GM23338 (cell line): ENCODE results near the gene ALG14. TPM values are rescaled to one million over a fixed set of nuclear protein-coding genes. Genes with fewer than 3 reads are reported as not detected.

Source experiments
- ATAC-seq: fragments of 200-7000 bp; cut with Tn5 transposase; 3 replicates; pipeline ENCODE4 v1.9.1; 2020
- DNase-seq: peaks from one replicate; pipeline ENCODE4 v3.0.0-alpha.2; 2015; ENCODE audit warnings: low spot score
- H2AFZ ChIP-seq: fragments of 200-600 bp; sonication (generic); 2 replicates; pipeline ENCODE4 v1.8.0; 2016; ENCODE audit warnings: antibody characterized with exemption, mild to moderate bottlenecking, moderate library complexity
- H3F3A ChIP-seq: fragments of 200-600 bp; sonication (generic); replicated peaks from 2 replicates; pipeline ENCODE4 v1.8.0; 2017; ENCODE audit warnings: antibody characterized with exemption, mixed run types, low read depth
- H3K27ac ChIP-seq: fragments of 200-600 bp; sonication (generic); 2 replicates; pipeline ENCODE4 v1.6.1; 2016; ENCODE audit warnings: low read depth
- H3K27me3 ChIP-seq: fragments of 200-600 bp; sonication (generic); 2 replicates; pipeline ENCODE4 v1.8.0; 2016; ENCODE audit warnings: mild to moderate bottlenecking, mixed run types, moderate library complexity; ENCODE audit not compliant: insufficient read depth
- H3K36me3 ChIP-seq: fragments of 200-600 bp; sonication (generic); 2 replicates; pipeline ENCODE4 v1.8.0; 2016; ENCODE audit warnings: mild to moderate bottlenecking; ENCODE audit not compliant: insufficient read depth
- H3K4me1 ChIP-seq: fragments of 200-600 bp; sonication (generic); 2 replicates; pipeline ENCODE4 v1.8.0; 2016; ENCODE audit warnings: mild to moderate bottlenecking, moderate library complexity; ENCODE audit not compliant: insufficient read depth
- H3K4me2 ChIP-seq: fragments of 200-600 bp; sonication (generic); 2 replicates; pipeline ENCODE4 v1.7.1; 2017; ENCODE audit warnings: mixed run types
- H3K4me3 ChIP-seq: fragments of 200-600 bp; sonication (generic); 2 replicates; pipeline ENCODE4 v1.6.1; 2016; ENCODE audit warnings: mixed run types
- H3K79me2 ChIP-seq: fragments of 200-600 bp; sonication (generic); replicated peaks from 2 replicates; pipeline ENCODE4 v1.8.0; 2017; ENCODE audit warnings: mild to moderate bottlenecking; ENCODE audit not compliant: insufficient read depth
- H3K9me2 ChIP-seq: fragments of 200-600 bp; sonication (generic); 2 replicates; pipeline ENCODE4 v1.8.0; 2017; ENCODE audit not compliant: insufficient read depth
- H4K20me1 ChIP-seq: fragments of 200-600 bp; sonication (generic); replicated peaks from 2 replicates; pipeline ENCODE4 v1.8.0; 2017; ENCODE audit warnings: mild to moderate bottlenecking; ENCODE audit not compliant: insufficient read depth
- H3K27ac Mint-ChIP-seq: 2 replicates; pipeline ENCODE4 v1.8.0; 2020; ENCODE audit warnings: inconsistent platforms, mild to moderate bottlenecking, moderate library complexity, mixed read lengths
- H3K27me3 Mint-ChIP-seq: 3 replicates; pipeline ENCODE4 v1.8.0; 2022; ENCODE audit warnings: low read depth, mild to moderate bottlenecking, moderate library complexity, mixed read lengths, inconsistent platforms; ENCODE audit not compliant: insufficient read depth, poor library complexity
- H3K36me3 Mint-ChIP-seq: 3 replicates; pipeline ENCODE4 v1.8.0; 2021; ENCODE audit warnings: low read depth, mild to moderate bottlenecking, inconsistent platforms, moderate library complexity, mixed read lengths
- H3K4me1 Mint-ChIP-seq: 3 replicates; pipeline ENCODE4 v1.8.0; 2020; ENCODE audit warnings: mild to moderate bottlenecking, inconsistent platforms, mixed read lengths
- H3K4me3 Mint-ChIP-seq: 3 replicates; pipeline ENCODE4 v1.8.0; 2021; ENCODE audit warnings: moderate library complexity, mild to moderate bottlenecking, inconsistent platforms, mixed read lengths
- H3K9me3 Mint-ChIP-seq: 3 replicates; pipeline ENCODE4 v1.8.0; 2020; ENCODE audit warnings: moderate library complexity, mild to moderate bottlenecking, inconsistent platforms, mixed read lengths
- CREB1 ChIP-seq: fragments of 250-450 bp; sonication (Bioruptor Pico); IDR thresholded peaks from 2 replicates; pipeline ENCODE4 v1.5.0; 2020; ENCODE audit warnings: low read depth, mild to moderate bottlenecking, moderate library complexity
- EZH2 ChIP-seq: fragments of 200-600 bp; sonication (generic); IDR thresholded peaks from one replicate; pipeline ENCODE4 v1.8.0; 2017; ENCODE audit warnings: antibody characterized with exemption, mild to moderate bottlenecking, low read depth; ENCODE audit not compliant: unreplicated experiment
- EZH2phosphoT487 ChIP-seq: fragments of 200-600 bp; sonication (generic); IDR thresholded peaks from one replicate; pipeline ENCODE4 v1.8.1; 2018; ENCODE audit warnings: antibody characterized with exemption; ENCODE audit not compliant: unreplicated experiment
- JUNB ChIP-seq: IDR thresholded peaks from one replicate; pipeline ENCODE4 v1.6.1; 2016; ENCODE audit warnings: antibody characterized with exemption; ENCODE audit not compliant: unreplicated experiment
- NANOG ChIP-seq: IDR thresholded peaks from 2 replicates; pipeline ENCODE4 v1.6.1; 2016; ENCODE audit warnings: antibody characterized with exemption, borderline replicate concordance
- POLR2AphosphoS5 ChIP-seq: IDR thresholded peaks from 2 replicates; pipeline ENCODE4 v1.6.1; 2016; ENCODE audit warnings: antibody characterized with exemption, low read depth
- STAT1 ChIP-seq: IDR thresholded peaks from one replicate; pipeline ENCODE4 v1.6.1; 2016; ENCODE audit warnings: antibody characterized with exemption; ENCODE audit not compliant: unreplicated experiment
- ZNF114 ChIP-seq: fragments of 250-450 bp; sonication (Bioruptor Pico); IDR thresholded peaks from 2 replicates; pipeline ENCODE4 v1.5.0; 2020; ENCODE audit warnings: mild to moderate bottlenecking, moderate library complexity
- ZNF331 ChIP-seq: fragments of 250-450 bp; sonication (Bioruptor Pico); IDR thresholded peaks from 2 replicates; pipeline ENCODE4 v1.5.0; 2020; ENCODE audit warnings: low read depth, mild to moderate bottlenecking, moderate library complexity
- polyA plus RNA-seq: library from polyadenylated mRNA; unstranded; fragments of >200 nt; fragmentation: Nextera tagmentation; extraction: Ambion mirVana; gene quantifications from 2 replicates; pipeline ENCODE4 v1.2.1, GENCODE V29; 2016
- total RNA-seq: library from RNA; depleted of rRNA; stranded (reverse); fragments of >200 nt; shearing (Covaris generic); gene quantifications from 2 replicates; pipeline ENCODE4 v1.2.3, GENCODE V29; 2014
- TF ChIP-seq, protein P1 (sequence below): IDR thresholded peaks from one replicate; pipeline ENCODE4 v1.6.1; 2018; ENCODE audit warnings: antibody characterized with exemption; ENCODE audit not compliant: unreplicated experiment
- TF ChIP-seq, protein P2 (sequence below): IDR thresholded peaks from 2 replicates; pipeline ENCODE4 v1.6.1; 2016; ENCODE audit warnings: antibody characterized with exemption
- TF ChIP-seq, protein P3 (sequence below): fragments of 250-450 bp; sonication (Bioruptor Pico); IDR thresholded peaks from 2 replicates; pipeline ENCODE4 v1.5.0; 2020; ENCODE audit warnings: mild to moderate bottlenecking, moderate library complexity

Gene ALG14
- total and polyA plus RNA-seq, 2 experiments from 2014 or later, result 0.42 to 2.8 TPM

DNA sequence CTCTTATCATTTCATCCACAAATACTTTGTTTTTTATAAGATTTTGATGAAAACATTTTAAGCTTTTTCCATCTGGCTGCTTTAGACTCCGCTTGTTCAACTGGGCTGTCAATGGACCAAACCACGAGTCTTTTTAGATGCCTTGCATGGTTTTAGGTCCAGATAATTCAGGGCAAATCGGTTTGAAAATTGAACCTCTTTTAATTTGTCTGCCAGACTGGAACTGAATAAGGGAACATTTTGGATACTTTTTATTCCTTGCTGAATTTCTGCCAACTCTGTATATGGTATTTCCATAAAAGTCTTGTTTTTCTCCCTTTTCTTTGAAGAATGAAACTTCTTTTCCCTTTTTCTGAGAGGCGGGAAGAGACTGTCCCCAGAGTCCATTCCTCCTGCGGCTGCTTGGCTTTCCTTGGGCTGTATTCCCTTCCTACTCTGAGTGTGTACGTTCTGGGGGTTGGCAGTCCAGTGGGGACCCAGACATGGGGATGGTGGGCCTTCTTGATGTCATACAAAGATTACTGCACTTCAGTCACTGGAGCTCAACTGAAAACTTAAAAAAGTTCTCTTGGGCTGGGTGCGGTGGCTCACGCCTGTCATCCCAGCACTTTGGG is 99.3 kb downstream of the ALG14 start (continued):
- TF ChIP-seq, protein P1, sequence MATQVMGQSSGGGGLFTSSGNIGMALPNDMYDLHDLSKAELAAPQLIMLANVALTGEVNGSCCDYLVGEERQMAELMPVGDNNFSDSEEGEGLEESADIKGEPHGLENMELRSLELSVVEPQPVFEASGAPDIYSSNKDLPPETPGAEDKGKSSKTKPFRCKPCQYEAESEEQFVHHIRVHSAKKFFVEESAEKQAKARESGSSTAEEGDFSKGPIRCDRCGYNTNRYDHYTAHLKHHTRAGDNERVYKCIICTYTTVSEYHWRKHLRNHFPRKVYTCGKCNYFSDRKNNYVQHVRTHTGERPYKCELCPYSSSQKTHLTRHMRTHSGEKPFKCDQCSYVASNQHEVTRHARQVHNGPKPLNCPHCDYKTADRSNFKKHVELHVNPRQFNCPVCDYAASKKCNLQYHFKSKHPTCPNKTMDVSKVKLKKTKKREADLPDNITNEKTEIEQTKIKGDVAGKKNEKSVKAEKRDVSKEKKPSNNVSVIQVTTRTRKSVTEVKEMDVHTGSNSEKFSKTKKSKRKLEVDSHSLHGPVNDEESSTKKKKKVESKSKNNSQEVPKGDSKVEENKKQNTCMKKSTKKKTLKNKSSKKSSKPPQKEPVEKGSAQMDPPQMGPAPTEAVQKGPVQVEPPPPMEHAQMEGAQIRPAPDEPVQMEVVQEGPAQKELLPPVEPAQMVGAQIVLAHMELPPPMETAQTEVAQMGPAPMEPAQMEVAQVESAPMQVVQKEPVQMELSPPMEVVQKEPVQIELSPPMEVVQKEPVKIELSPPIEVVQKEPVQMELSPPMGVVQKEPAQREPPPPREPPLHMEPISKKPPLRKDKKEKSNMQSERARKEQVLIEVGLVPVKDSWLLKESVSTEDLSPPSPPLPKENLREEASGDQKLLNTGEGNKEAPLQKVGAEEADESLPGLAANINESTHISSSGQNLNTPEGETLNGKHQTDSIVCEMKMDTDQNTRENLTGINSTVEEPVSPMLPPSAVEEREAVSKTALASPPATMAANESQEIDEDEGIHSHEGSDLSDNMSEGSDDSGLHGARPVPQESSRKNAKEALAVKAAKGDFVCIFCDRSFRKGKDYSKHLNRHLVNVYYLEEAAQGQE, result no peak
- TF ChIP-seq EZH2phosphoT487, result no peak
- TF ChIP-seq STAT1, result no peak
- TF ChIP-seq POLR2AphosphoS5, result no peak
- no peak for TF ChIP-seq ZNF114 (CRISPR knock-in tag)
- TF ChIP-seq ZNF331, result no peak

DNA sequence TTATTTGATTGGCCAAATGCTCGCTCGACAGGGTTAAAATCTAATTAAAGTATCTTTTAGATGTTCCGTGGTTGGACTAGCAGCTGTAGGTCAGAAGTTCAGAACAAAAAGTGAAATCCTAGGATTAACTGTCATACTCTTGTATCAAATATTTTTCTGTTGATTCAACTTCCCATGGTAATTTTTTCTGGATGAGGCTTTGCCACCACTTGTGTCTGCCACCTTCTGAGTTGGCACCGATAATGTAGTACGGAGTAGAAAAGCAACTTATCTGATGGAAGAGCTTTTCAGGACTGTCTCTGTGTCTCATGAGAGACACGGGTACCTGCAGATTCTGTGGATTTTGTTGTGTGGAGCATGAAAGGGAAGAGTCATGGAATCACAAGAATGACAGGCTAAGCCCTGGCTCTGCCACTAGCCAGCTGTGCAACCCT is 101.2 kb downstream of the ALG14 start:
- Mint-ChIP-seq H3K4me3 (no peak overlapping the region), H3K27me3 (peaks cover 3% of the 10 kb centered on the region), H3K4me1 (peaks cover 11% of the 10 kb centered on the region), H3K36me3 (no peaks in the 10 kb centered on the region), H3K9me3 (no peaks in the 10 kb centered on the region), H3K27ac (no peak overlapping the region)
- Histone ChIP-seq H3K36me3 (no peaks in the 10 kb centered on the region), H3K4me1 (peaks cover 7% of the 10 kb centered on the region; the same call in 1 of the 2 replicates), H3K27me3 (no peaks in the 10 kb centered on the region), H2AFZ (no peak overlapping the region), H3K9me2 (no peaks in the 10 kb centered on the region), H3K4me3 (no peak overlapping the region), H3K27ac (no peak overlapping the region), H3F3A (no peaks in the 10 kb centered on the region), H4K20me1 (no peaks in the 10 kb centered on the region), H3K4me2 (peak overlapping the region; percentile 9; the same call in 1 of the 2 replicates), H3K79me2 (no peaks in the 10 kb centered on the region)
- TF ChIP-seq, protein P2, sequence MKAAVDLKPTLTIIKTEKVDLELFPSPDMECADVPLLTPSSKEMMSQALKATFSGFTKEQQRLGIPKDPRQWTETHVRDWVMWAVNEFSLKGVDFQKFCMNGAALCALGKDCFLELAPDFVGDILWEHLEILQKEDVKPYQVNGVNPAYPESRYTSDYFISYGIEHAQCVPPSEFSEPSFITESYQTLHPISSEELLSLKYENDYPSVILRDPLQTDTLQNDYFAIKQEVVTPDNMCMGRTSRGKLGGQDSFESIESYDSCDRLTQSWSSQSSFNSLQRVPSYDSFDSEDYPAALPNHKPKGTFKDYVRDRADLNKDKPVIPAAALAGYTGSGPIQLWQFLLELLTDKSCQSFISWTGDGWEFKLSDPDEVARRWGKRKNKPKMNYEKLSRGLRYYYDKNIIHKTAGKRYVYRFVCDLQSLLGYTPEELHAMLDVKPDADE, result no peak
- TF ChIP-seq CREB1 (CRISPR knock-in tag) (no peak), POLR2AphosphoS5 (no peak), EZH2 (no peak), NANOG (no peak), EZH2phosphoT487 (no peak), STAT1 (no peak), JUNB (no peak)
- TF ChIP-seq, protein P3, sequence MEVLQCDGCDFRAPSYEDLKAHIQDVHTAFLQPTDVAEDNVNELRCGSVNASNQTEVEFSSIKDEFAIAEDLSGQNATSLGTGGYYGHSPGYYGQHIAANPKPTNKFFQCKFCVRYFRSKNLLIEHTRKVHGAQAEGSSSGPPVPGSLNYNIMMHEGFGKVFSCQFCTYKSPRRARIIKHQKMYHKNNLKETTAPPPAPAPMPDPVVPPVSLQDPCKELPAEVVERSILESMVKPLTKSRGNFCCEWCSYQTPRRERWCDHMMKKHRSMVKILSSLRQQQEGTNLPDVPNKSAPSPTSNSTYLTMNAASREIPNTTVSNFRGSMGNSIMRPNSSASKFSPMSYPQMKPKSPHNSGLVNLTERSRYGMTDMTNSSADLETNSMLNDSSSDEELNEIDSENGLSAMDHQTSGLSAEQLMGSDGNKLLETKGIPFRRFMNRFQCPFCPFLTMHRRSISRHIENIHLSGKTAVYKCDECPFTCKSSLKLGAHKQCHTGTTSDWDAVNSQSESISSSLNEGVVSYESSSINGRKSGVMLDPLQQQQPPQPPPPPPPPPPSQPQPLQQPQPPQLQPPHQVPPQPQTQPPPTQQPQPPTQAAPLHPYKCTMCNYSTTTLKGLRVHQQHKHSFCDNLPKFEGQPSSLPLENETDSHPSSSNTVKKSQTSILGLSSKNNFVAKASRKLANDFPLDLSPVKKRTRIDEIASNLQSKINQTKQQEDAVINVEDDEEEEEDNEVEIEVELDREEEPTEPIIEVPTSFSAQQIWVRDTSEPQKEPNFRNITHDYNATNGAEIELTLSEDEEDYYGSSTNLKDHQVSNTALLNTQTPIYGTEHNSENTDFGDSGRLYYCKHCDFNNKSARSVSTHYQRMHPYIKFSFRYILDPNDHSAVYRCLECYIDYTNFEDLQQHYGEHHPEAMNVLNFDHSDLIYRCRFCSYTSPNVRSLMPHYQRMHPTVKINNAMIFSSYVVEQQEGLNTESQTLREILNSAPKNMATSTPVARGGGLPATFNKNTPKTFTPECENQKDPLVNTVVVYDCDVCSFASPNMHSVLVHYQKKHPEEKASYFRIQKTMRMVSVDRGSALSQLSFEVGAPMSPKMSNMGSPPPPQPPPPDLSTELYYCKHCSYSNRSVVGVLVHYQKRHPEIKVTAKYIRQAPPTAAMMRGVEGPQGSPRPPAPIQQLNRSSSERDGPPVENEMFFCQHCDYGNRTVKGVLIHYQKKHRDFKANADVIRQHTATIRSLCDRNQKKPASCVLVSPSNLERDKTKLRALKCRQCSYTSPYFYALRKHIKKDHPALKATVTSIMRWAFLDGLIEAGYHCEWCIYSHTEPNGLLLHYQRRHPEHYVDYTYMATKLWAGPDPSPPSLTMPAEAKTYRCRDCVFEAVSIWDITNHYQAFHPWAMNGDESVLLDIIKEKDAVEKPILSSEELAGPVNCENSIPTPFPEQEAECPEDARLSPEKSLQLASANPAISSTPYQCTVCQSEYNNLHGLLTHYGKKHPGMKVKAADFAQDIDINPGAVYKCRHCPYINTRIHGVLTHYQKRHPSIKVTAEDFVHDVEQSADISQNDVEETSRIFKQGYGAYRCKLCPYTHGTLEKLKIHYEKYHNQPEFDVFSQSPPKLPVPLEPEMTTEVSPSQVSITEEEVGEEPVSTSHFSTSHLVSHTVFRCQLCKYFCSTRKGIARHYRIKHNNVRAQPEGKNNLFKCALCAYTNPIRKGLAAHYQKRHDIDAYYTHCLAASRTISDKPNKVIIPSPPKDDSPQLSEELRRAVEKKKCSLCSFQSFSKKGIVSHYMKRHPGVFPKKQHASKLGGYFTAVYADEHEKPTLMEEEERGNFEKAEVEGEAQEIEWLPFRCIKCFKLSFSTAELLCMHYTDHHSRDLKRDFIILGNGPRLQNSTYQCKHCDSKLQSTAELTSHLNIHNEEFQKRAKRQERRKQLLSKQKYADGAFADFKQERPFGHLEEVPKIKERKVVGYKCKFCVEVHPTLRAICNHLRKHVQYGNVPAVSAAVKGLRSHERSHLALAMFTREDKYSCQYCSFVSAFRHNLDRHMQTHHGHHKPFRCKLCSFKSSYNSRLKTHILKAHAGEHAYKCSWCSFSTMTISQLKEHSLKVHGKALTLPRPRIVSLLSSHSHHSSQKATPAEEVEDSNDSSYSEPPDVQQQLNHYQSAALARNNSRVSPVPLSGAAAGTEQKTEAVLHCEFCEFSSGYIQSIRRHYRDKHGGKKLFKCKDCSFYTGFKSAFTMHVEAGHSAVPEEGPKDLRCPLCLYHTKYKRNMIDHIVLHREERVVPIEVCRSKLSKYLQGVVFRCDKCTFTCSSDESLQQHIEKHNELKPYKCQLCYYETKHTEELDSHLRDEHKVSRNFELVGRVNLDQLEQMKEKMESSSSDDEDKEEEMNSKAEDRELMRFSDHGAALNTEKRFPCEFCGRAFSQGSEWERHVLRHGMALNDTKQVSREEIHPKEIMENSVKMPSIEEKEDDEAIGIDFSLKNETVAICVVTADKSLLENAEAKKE (CRISPR knock-in tag), result no peak
- ATAC-seq (no peak), DNase-seq (no peak)
